Cardiac muscle cell (in vitro differentiated cells and primary cell): ENCODE measurements around the gene YOD1. TPM values are rescaled to one million over a fixed set of nuclear protein-coding genes. Genes with fewer than 3 reads are reported as not detected.

Source experiments
- DNase-seq, 2 donors: peaks; one replicate each; pipeline versions ENCODE4 v3.0.0 to v3.0.0-alpha.2; 2010 to 2017; ENCODE audit warnings: low read depth in 1 of 2, low spot score in 1 of 2
- H3K27ac ChIP-seq: fragments of 200-600 bp; sonication (generic); 2 replicates; pipeline ENCODE4 v1.5.1; 2016
- H3K27me3 ChIP-seq: fragments of 200-600 bp; sonication (generic); 2 replicates; pipeline ENCODE4 v1.6.0; 2016; ENCODE audit warnings: control low read depth
- H3K36me3 ChIP-seq: fragments of 200-600 bp; sonication (generic); 2 replicates; pipeline ENCODE4 v1.5.1; 2016; ENCODE audit warnings: control low read depth
- H3K4me1 ChIP-seq: fragments of 200-600 bp; sonication (generic); 2 replicates; pipeline ENCODE4 v1.8.1; 2017; ENCODE audit warnings: low read depth, mild to moderate bottlenecking, mixed run types
- H3K4me3 ChIP-seq: fragments of 200-600 bp; sonication (generic); 2 replicates; pipeline ENCODE4 v1.5.1; 2016; ENCODE audit warnings: mild to moderate bottlenecking
- H3K9me3 ChIP-seq: fragments of 200-600 bp; sonication (generic); 2 replicates; pipeline ENCODE4 v1.5.1; 2017; ENCODE audit warnings: low read depth, mild to moderate bottlenecking, control low read depth
- CTCF ChIP-seq: IDR thresholded peaks from 2 replicates; pipeline ENCODE4 v1.5.1; 2012; ENCODE audit warnings: low read depth, mild to moderate bottlenecking, low read length
- polyA plus RNA-seq: library from polyadenylated mRNA; unstranded; fragments of >200 nt; fragmentation: Nextera tagmentation; extraction: Ambion mirVana; gene quantifications from 2 replicates; pipeline ENCODE4 v1.2.1, GENCODE V29; 2016
- total RNA-seq: library from RNA; depleted of rRNA; stranded (reverse); fragments of >200 nt; gene quantifications from 2 replicates; pipeline ENCODE4 v1.2.3, GENCODE V29; 2016

YOD1 gene
- total and polyA plus RNA-seq, 2 experiments from 2014 or later: 3.8 to 8.8 TPM

GRCh38 chr1:207052911-207053769, 2.1 kb upstream of the YOD1 start, which contains the start of gene PFKFB2:
Gene PFKFB2, plus strand, starts transcription at chr1:207053275. Its CDS starts 1,443 bp downstream, at chr1:207054718.
- no peak for TF ChIP-seq CTCF
- no peaks in the 10 kb centered on the region for H3K27me3 ChIP-seq
- peaks cover 11% of the 10 kb centered on the region for H3K4me1 ChIP-seq
- peak; percentile 95 to 100 for DNase-seq
- H3K27ac ChIP-seq: peak within 1 kb of the TSS; percentile 89
- H3K4me3 ChIP-seq: peak within 1 kb of the TSS; percentile 58
- no peaks in the 10 kb centered on the region for H3K9me3 ChIP-seq
- H3K36me3 ChIP-seq: peaks cover 8% of the 10 kb centered on the region

GRCh38 chr1:207050480-207051190, 373 bp downstream of the YOD1 start:
- no peaks in the 10 kb centered on the region for H3K27me3 ChIP-seq
- peak; percentile 94 to 95 for DNase-seq
- H3K36me3 ChIP-seq: peaks cover 10% of the 10 kb centered on the region
- no peak for TF ChIP-seq CTCF
- peaks cover 23% of the 10 kb centered on the region for H3K4me1 ChIP-seq
- peak overlapping the region; percentile 86 for H3K27ac ChIP-seq
- H3K9me3 ChIP-seq: no peaks in the 10 kb centered on the region
- H3K4me3 ChIP-seq: peak overlapping the region; percentile 61

GRCh38 chr1:207049974-207050391, 1.0 kb downstream of the YOD1 start:
- Histone ChIP-seq H3K9me3 (no peaks in the 10 kb centered on the region), H3K36me3 (peaks cover 10% of the 10 kb centered on the region), H3K27me3 (no peaks in the 10 kb centered on the region), H3K27ac (peak overlapping the region; percentile 86), H3K4me1 (peaks cover 23% of the 10 kb centered on the region), H3K4me3 (peak overlapping the region; percentile 61)
- peak; percentile 59 to 64 for DNase-seq
- peak; percentile 83 for TF ChIP-seq CTCF

- H3K36me3 ChIP-seq: peaks cover 10% of the 10 kb centered on the region
- no peaks in the 10 kb centered on the region for H3K9me3 ChIP-seq
- H3K4me3 ChIP-seq: peak overlapping the region; percentile 61
- peak overlapping the region; percentile 36 for H3K27ac ChIP-seq
- peaks cover 23% of the 10 kb centered on the region for H3K4me1 ChIP-seq
- H3K27me3 ChIP-seq: no peaks in the 10 kb centered on the region
- no peak for DNase-seq
- TF ChIP-seq CTCF: no peak
Measured at GRCh38 chr1:207049514-207049913, 1.5 kb downstream of the YOD1 start.

GRCh38 chr1:207049054-207049453, 2.0 kb downstream of the YOD1 start:
- Histone ChIP-seq H3K27ac (no peak overlapping the region), H3K27me3 (no peaks in the 10 kb centered on the region), H3K4me1 (peaks cover 23% of the 10 kb centered on the region), H3K36me3 (peaks cover 10% of the 10 kb centered on the region), H3K4me3 (no peak overlapping the region), H3K9me3 (no peaks in the 10 kb centered on the region)
- DNase-seq: no peak
- TF ChIP-seq CTCF: no peak
